Epithelial cell of proximal tubule (primary cell): ENCODE measurements around the gene ASXL1. TPM values are rescaled to one million over a fixed set of nuclear protein-coding genes. Genes with fewer than 3 reads are reported as not detected.
"Not testable (repeated sequence)": the region's sequence is repeated elsewhere in the genome, so short reads cannot be mapped to it uniquely, and the experiment has no call there.

Experiments
- DNase-seq: peaks from one replicate; pipeline ENCODE4 v3.0.0-alpha.2; 2011; ENCODE audit warnings: low read depth
- H3K4me3 ChIP-seq: 2 replicates; pipeline ENCODE4 v1.5.1; 2011; ENCODE audit warnings: low read depth, mild to moderate bottlenecking, low read length
- total RNA-seq: library from RNA; depleted of rRNA; stranded (reverse); fragments of >200 nt; gene quantifications from 2 replicates; pipeline ENCODE4 v1.2.3, GENCODE V29; 2015
- TF ChIP-seq, protein P1 (sequence below): conservative IDR thresholded peaks from 2 replicates; pipeline ENCODE4 v1.5.1; 2012; ENCODE audit warnings: low read depth, mild to moderate bottlenecking, low read length

ASXL1 gene
- total RNA-seq, 1 donor from 2014 or later = 34.2 TPM

GRCh38 chr20:32463642-32464400 lies 105.7 kb downstream of the ASXL1 start:
- no peak for DNase-seq
- H3K4me3 ChIP-seq = no peak overlapping the region

GRCh38 chr20:32464401-32465091 lies 106.4 kb downstream of the ASXL1 start:
- TF ChIP-seq, protein P1, sequence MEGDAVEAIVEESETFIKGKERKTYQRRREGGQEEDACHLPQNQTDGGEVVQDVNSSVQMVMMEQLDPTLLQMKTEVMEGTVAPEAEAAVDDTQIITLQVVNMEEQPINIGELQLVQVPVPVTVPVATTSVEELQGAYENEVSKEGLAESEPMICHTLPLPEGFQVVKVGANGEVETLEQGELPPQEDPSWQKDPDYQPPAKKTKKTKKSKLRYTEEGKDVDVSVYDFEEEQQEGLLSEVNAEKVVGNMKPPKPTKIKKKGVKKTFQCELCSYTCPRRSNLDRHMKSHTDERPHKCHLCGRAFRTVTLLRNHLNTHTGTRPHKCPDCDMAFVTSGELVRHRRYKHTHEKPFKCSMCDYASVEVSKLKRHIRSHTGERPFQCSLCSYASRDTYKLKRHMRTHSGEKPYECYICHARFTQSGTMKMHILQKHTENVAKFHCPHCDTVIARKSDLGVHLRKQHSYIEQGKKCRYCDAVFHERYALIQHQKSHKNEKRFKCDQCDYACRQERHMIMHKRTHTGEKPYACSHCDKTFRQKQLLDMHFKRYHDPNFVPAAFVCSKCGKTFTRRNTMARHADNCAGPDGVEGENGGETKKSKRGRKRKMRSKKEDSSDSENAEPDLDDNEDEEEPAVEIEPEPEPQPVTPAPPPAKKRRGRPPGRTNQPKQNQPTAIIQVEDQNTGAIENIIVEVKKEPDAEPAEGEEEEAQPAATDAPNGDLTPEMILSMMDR = no peak
- DNase-seq = no peak

More at GRCh38 chr20:32463642-32464400, 105.7 kb downstream of the ASXL1 start:
- TF ChIP-seq, protein P1 = no peak

GRCh38 chr20:32465092-32465900 lies 107.2 kb downstream of the ASXL1 start:
- TF ChIP-seq, protein P1 = no peak
- peak; percentile 51 for DNase-seq

More at GRCh38 chr20:32464401-32465091, 106.4 kb downstream of the ASXL1 start:
- no peak overlapping the region for H3K4me3 ChIP-seq

GRCh38 chr20:32465901-32466675 lies 108.0 kb downstream of the ASXL1 start:
- DNase-seq = not testable (repeated sequence)
- peak overlapping the region; percentile 30 for H3K4me3 ChIP-seq

More at GRCh38 chr20:32465092-32465900, 107.2 kb downstream of the ASXL1 start:
- H3K4me3 ChIP-seq = peak overlapping the region; percentile 30

- no peak for DNase-seq
- H3K4me3 ChIP-seq = no peak overlapping the region
- TF ChIP-seq, protein P1 = no peak
Measured at GRCh38 chr20:32466739-32467505, 108.8 kb downstream of the ASXL1 start.

DNA sequence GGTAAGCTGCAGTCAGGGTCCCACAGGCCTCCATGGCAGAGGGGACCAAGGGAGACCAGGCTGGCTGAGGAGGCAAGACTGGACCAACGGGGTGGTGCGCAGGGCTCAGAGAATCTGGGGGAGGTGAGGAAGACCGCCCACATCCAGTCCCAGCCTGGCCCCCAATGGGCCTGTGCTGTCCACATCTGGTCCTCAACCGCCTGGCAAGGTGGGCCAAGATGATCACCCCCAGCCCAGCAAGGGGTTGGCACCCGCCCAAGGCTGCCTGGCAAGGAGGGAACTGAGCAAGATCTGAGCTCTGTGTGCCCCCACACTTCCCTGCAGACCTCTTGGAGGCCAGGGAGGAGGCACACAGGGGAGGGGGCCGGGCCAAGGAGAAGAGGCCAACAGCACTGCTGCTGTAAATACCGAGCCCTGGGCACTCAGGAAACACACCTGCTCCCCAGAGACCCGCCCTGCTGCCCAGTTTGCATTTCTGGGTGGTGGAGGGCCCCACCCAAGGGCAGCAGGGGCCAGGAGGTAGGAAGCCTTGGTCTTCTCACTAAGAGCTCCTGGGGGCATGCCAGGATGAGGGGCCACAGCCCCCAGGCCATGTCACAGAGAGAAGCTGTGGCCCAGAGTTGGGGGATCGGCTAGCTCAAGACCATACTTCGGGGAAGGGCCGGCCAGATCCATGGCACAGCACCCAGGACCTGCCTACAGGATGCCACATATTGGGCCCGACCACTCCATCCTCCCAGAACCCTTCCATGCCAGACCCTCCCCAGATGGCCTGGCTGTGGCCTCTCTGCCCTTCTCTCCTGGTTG lies 109.6 kb downstream of the ASXL1 start:
- TF ChIP-seq, protein P1 = no peak
- no peak for DNase-seq
- H3K4me3 ChIP-seq = no peak overlapping the region
